Stimulated activated CD8-positive, alpha-beta memory T cell treated with anti-CD3 and anti-CD28 coated beads, Interleukin-7, amount 100 ng/mL, for 1 hour (primary cell): ENCODE results near the gene WDFY4.

Experiments
- DNase-seq, 2 donors: peaks; one replicate each; pipeline ENCODE4 v3.0.0-alpha.2; 2020; ENCODE audit warnings: low read depth in 2 of 2

The WDFY4 gene

DNA sequence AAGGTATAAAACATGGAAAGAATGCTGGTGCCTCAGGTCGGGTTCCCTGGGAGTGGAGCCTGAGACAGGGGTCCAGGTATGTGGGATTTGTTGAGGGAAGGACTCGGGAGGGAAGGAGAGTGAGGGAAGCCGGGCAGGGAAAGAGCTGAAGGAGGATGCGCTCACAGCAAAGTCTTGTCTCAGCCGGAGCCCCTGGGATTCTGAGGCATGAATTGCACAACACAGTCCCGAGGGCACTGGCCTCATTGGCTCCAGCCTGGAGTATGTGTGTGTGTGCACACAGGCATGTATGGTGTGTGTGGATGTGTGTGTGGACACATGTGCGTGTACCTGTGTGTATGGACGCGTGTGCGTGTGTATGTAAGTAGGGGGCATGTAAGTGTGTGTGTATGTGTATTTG is 87.4 kb downstream of the WDFY4 start:
- no peak for DNase-seq

DNA sequence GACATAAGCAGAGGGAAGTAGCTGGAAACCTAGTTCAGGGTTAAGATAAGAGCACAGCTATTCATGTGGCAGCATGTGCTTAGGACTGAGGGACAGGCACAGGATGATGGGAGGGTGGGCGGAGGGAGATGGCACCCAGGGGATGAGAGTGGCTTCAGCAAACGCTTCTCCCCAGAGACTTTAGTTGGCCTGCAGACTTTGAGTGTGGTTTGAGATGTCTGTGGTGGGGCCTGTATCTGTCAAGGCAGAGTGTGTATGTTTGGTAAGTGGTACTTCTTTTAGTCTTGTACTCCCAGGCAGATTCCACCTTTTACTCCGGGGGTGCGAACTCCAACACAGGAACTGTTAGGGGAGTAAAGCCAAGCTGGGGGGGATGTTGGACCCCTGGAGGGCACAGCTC is 88.9 kb downstream of the WDFY4 start:
- no peak for DNase-seq

DNA sequence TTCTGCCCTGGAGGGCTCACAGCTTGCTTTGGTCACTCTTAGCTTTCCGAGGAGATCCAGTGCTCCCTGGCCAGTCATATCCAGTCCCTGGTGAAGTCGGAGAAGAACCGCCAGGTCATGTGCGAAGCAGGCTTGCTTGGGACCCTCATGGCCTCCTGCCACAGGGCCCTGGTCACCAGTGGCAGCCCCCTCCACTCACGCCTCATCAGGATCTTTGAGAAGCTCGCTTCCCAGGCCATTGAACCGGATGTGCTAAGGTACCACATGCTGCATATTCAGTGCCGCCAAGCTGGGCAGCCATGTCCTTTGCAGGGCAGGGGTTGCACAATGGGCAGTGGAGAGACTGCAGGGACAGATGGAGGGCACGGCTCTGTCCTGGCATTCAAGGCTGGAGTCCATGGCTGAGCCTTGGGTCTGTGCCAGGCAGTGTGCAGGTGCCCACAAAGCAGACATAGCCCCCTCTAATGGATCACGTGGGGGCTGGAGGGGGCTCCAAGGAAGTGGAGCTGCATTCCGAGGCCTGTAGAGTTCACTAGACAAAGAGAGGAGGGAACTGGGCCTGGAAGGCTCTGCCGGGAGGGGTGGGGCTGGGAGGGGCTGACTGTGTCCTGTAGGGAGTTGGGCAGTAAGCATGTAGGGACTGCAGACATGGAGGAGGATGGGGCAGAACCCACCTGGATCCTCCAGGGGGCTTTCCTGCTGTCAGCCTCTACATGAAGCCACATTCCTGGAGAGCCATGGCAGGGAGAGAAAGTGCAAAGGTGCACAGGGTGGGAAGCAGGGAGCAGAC is 89.9 kb downstream of the WDFY4 start:
- DNase-seq, result no peak

DNA sequence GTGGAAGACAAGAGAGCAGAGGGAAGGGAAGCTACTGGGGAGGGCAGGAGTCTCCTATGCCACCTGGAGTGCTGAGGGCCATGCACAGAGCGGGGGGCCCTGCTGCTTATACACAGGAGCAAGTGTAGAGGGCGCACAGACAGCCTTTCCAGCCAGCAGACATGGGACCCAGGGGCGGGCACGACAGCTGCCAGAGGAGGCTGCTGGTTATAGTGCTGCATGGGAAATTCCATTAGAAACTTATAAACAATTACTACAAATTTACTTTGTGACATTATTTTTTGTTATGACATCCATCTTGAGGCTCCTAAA is 90.5 kb downstream of the WDFY4 start:
- DNase-seq, result no peak

DNA sequence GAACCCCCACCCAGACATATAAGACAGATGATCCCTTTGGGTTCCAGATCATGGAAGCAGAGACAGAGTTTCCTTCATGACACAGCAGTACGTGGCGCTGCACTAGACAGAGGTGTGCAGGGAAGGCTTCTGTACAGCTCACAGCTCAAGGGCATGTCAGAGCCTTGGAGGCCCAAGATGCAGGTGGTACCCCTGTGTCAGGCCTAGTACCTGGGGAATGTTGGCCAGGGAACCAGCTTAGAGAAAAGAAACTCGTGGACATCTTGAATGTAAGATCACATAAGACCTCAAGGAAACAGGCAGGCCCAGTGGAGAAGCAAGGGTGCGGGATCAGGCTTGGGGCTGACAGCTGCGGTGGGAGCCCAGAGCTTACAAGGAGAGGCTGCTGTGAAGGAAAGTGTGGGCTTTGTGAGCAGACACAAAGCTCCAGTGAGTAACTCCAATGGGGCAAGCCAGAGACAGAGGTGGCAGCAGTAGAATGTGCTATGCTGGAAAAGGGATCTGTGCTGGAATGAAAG is 91.4 kb downstream of the WDFY4 start:
- DNase-seq, result no peak

DNA sequence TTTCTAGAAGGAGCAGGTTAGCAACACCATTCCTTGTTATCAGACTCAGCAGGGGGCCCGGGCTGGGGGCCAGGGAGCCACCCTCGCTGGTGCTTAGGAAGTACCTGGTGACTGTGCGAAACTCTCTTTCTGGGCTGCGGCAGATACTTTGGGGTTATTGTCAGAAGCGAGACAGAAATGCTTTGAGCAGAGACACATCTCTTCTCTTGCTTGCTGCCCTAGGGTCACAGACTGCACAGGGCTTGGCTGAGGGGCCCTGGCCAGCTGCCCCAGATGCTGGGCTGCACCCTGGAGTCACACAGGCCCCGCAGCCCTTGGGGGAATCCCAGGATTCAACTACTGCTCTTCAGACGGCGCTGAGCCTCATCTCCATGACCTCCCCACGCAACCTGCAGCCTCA is 91.9 kb downstream of the WDFY4 start:
- no peak for DNase-seq

DNA sequence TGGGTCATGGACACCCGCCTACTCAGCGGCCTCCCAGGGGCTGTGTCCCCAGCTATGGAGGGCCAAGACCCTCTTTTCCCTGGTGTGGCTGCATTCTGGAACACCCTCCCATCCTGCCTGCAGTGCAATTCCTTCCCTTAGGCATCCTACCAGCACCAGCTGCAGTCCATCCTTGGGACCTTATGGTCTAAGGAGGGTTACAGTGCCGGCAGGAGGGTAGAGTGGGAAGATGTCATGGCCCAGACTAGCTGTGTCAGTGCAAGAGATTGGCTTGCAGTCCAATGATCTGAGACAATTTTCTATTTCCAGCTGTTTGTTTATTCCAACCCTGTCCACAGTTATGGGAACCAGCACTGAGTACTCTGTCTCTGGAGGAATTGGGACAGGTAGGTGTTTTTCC is 92.4 kb downstream of the WDFY4 start:
- no peak for DNase-seq

DNA sequence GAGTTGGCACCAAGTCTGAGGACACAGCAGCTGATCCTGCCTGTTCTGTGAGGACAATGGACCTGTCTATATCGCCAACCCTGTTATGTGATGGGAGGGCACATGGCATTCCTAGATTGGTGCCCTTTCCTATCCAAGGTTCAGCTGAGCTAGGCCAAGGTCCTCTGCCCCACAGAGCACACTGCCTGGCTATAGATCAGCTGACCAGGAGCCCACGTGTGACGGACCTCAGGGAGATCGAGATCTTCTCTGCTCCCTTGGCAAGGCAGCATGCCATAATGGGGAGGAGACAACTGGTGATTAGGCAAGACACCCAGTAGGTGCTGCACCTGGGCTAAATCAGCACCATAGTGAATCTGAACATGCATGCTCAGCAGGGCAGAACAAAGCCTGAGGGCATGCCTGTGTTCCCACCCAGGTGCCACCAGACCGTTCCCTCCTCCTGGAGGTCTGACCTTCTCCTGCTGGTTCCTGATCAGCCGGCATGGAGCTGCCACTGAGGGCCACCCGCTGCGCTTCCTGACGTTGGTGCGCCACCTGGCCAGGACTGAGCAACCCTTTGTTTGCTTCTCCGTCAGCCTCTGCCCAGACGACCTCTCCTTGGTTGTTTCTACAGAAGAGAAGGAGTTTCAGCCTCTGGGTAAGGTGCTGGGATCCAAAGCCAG is 93.7 kb downstream of the WDFY4 start:
- DNase-seq, result no peak

DNA sequence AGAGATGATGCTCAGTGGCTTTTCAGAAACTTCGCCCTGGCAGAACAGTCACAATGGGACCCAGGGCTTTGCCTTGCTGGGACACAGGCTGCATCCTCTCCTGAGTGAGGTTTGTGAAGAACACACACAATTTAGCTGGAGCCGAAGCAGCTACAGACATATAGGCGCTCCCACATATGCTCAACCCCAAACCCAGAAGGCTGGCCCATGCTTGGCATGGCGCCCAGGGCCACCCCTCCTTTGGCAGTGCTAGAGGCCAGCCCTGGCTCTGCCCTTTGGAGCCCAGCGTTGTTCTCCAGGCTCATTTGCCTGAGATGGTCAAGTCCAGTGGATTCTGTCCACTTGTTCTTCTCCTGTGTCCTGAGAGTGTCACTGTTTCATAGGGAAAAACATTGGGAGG is 94.4 kb downstream of the WDFY4 start:
- DNase-seq, result no peak

DNA sequence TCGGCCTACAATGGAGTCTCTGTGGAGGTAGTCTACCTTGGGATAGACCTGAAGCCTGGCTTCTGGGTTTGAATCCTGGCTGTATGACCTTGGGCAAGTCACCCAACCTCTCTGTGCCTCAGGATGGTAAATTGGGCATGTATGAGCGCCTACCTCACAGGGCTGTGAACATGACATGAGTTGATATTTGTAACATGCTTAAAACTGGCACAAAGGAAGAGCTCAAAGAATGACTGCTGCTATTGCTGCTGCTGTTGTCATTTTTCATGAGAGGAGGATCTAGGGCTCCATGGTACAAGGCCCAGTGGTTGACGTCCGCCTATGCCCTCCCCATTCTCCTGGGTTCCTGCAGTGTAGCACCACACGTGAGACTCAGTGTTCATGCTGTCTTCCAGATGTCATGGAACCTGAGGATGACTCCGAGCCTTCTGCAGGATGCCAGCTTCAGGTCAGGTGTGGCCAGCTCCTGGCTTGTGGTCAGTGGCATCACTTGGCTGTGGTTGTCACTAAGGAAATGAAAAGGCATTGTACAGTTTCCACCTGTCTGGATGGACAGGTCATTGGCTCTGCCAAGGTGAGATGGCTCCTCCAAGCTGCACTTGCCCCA is 95.0 kb downstream of the WDFY4 start:
- DNase-seq, result no peak

DNA sequence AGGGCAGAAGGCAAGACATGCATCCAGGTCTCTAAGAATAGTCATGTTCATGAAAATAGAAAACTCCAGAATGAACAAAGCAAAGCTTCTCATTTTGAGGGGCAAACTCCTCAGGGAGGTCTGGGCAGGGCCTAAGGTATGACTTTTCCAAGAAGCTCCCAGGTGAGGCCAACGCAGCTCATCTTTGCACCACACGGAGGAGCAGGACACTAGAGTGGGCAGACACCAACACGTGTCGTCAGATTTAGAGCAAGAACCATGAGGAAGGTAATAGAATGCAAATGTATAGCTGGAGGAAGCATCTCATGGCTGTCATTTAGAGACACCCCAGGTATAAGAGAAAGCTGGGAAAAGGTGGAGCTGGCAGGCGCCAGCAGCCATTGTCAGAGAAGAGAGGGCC is 95.7 kb downstream of the WDFY4 start:
- no peak for DNase-seq

DNA sequence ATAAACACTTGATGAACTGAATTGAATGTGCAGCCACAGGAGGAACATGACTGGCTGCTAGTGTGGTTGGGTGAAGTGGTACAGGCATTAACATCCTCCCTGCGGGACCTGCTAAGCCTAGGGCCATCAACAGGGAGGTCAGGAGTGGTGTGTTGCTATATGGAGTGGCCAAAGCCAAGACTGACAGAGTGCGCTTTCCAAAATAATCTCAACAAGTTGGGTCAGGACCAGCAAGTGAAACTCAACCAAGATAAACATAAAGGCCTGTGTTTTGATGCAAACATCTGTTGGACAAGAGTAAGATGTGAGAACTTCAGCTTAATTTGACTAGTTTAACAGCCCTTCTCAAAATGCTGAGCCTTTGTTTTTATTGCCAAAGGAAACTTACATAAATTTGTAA is 97.7 kb downstream of the WDFY4 start:
- DNase-seq, result no peak

DNA sequence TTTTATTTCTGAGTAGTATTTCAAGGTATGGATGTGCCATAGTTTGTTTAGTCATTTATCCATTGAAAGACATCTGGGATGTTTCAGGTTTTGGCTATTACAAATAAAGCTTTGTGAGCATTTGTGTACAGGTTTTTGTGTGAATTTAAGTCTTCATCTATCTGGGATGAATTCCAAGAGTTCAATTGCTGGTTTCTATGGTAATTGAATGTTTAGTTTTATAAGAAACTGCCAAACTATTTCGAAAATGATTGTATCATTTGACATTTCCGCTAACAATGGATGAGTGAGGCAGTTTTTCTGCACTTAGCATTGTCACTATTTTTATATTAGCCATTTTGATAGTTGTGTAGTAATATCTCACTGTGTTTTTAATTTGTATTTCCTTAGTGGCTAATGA is 99.4 kb downstream of the WDFY4 start:
- no peak for DNase-seq

DNA sequence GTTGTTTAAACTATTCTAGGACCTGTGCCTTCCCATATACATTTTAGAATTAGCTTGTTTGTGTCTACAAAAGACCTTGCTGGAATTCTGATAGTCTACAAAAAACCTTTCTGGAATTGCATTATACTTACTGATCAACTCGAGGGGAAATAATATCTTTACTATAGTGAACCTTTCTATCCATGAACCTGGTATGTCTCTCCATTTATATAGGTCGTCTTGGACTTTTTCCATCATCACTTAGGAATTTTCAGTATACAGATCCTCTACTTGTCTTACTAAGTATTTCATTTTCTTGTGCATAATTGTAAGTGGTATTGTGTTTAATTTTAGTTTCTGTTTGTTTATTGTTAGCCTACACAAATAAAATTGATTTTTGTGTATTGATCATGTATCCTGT is 101.1 kb downstream of the WDFY4 start:
- no peak for DNase-seq

DNA sequence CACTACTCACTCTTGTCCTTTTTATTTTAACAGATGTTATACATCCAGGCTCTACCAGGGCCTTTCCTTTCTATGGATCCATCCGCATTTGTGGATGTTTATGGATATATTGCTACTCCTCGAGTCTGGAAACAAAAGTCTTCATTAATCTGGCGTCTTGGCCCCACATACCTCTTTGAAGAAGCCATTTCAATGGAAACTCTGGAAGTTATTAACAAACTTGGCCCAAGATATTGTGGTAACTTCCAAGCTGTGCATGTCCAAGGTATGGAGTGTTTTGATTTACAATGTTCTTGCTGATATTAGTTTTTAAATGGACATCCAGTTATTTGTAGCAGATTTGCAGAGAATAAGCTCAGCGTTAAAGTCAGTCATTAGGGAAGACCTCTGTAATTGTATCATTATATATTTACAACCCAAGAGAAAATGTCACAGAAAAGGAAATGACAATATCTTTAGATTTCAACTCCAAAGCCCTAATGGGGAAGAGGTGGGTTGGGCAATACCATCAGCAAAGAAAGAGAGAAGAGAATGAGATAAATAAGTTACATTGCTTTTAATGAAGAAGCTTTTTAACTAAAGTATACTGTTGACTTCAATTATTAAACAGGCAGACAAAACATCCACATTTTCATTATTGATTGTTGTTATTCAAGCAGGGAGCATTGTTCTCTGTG is 102.1 kb downstream of the WDFY4 start:
- no peak for DNase-seq

DNA sequence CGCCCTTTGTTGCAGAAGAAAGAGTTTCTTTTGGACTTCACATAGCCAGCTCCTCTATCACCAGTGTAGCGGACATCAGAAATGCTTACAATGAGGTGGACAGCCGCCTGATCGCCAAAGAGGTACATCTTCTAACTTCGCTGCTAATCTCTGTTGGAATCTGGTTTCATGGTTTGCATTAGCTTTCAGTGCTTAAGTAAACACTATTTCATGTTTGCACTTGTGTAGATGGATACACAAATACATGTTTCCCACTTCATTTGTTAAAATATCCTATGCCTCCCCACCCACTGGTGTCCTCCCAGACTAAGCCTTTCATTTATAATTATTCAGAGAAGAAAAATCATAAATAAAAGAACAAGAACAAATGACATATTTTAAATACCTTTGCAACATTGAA is 103.9 kb downstream of the WDFY4 start:
- DNase-seq, result no peak

DNA sequence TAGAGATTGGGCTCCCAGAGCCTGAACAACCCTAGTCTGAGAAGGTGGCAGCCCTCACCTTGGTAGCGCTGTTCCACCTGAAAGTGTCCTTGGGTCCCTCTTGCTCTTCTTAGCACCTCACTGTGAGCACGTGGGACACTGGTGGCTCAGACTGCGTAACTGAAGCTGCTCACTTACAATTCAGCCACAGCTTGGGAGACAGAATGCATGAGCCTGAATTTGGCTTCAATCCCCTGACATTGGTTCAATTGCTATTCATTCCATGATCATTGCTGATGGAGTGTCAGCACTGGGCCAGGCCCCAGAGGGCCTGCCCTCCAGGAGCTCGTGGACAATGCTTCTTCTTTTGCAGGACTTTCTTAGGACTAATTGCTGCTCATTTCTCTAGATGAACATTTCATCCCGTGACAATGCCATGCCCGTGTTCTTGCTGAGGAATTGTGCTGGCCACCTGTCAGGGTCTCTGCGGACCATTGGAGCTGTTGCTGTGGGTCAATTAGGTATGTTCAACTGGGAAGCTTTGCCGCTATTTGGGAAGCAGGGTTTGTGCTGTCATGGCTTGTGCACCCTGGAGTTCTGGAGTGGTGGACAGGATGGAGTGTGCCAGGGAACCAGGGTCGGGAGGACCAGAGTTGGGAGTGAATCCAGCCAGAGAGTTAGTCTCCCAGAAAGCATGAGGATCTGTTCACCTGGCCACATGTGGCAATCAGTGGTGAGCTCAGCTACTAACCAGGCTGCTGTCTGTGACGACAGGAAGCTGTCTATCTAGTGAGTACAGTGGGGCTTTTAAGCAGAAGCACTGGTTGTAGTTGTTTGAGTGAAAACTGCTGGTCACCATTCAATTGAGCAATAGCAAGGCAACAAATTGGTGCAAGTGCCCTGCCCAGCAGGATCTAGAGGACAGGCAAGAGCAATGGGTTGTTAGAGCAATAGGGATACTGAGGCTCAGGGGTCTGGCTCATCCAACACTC is 105.1 kb downstream of the WDFY4 start:
- DNase-seq, result no peak

DNA sequence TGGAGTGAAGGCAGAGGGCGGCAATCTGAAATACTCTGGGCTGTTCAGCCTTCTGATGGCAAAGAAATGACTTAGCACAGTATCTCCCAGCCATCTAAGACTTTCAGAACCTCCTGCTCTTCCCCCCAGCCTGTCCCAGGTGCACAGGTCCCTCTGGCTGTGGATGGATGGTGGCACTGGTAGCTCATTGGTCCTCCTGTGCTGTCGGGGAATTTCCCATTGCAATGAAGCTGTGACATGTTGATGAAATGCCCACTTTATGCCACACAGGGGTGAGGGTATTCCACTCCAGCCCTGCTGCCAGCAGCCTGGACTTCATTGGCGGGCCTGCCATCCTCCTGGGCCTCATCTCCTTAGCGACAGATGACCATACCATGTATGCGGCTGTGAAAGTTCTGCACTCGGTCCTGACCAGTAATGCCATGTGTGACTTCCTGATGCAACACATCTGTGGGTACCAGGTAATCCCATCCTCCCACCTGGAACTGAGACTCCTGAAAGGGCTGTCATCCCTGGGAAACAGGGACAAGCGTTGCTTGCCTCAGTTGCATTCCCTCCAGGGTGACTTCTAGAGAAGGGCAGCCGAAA is 105.9 kb downstream of the WDFY4 start:
- DNase-seq, result no peak

DNA sequence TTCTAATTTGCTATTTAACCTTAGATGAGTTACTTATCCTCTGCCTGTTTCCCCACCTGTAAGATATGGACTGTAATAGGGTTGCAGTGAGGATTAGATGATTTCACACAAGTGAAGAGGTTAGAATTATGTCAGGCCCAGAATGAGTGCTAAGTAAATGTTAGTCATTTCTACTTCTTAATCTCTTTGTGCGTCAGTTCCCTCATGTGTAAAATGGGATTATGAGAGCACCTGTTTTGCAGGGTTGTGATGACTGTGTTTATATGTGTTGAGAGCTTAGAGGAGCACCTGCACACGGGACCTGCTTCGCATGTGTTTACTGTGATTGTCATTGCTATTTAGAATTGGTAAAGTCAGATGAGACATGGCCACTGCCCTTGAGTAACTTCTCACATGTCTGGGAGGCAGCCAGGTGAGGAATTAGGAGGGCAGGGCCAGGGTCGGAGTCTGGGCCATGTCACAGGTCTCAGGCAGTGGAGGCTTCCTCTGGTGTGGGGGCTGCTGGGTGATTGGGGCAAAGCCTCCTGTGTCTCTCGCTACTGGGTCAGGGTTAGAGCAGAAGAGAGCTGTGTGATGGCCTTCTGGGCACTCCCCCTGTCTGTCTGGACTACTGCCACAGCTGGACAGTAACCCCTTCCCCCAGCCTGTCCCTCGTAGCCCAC is 106.7 kb downstream of the WDFY4 start:
- no peak for DNase-seq

DNA sequence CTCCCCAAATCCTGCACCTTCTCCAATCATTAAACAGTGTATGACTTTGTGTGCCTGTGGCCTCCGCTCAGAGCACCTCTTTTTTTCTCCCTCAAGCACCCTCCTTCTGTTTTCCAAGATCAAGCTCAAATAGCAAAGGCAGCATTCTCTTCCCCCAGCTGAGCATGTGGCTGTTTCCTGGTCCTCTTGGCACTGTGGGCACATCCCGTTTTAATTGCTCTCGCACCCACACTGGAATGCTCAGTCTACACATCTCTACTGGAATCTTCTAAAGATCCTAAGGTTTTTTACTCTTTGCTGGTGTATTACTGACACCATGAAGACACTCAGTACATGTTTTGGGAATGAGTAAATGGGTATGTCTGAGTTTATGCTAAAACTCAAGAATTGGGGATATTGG is 107.4 kb downstream of the WDFY4 start:
- no peak for DNase-seq

DNA sequence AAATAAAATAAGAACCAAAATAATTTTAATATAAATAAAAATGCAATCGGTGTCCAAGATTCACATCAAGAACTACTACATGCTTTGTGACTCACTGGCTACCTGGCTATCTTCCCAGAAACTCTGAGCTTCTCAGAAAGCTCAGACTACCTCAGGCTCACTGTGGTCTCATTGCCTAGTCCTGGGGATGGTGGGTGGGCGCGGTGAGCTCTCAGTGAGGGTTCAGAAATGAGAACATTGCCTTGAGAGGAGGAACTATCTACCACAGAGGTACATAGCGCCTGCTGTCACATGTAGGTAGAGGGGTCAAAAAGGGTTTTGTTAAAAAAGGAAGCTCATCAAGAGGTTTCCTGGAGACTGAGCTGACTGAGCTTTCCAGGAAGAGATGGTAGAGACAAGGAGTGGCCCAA is 108.0 kb downstream of the WDFY4 start:
- no peak for DNase-seq
